ENCODE results near the gene S100A2.

S100A2 gene

GRCh38 chr1:153565529-153566374 is at the start of gene S100A2:
Gene S100A2, minus strand, starts transcription at chr1:153565844. Its CDS starts 1,967 bp downstream, at chr1:153563877.
- peak; percentile 85 to 90 (median 90) for DNase-seq

DNA sequence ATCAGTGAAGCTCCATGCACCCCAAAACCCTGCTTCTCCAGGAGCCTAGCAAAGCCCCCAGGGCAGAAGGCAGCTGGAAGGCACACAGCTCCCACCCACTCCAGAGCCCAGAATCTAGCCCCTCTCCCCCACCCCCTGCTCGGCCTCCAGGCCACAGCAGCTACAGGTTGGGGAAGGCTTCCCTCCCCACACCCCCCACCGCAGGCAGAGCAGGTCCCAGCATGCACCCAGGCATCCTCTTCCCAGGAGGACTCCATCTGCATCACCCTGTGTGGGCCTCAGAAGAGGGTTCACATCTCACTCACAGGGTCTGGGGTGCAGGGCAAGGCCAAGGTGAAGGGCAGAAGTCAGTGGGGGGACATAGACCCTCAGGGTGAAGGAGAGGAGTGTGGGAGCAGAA is 49.8 kb upstream of the S100A2 start:
- DNase-seq = no peak

- DNase-seq = no peak
These were observed 49.3 kb upstream of the S100A2 start for GRCh38 chr1:153614906-153615305.

DNA sequence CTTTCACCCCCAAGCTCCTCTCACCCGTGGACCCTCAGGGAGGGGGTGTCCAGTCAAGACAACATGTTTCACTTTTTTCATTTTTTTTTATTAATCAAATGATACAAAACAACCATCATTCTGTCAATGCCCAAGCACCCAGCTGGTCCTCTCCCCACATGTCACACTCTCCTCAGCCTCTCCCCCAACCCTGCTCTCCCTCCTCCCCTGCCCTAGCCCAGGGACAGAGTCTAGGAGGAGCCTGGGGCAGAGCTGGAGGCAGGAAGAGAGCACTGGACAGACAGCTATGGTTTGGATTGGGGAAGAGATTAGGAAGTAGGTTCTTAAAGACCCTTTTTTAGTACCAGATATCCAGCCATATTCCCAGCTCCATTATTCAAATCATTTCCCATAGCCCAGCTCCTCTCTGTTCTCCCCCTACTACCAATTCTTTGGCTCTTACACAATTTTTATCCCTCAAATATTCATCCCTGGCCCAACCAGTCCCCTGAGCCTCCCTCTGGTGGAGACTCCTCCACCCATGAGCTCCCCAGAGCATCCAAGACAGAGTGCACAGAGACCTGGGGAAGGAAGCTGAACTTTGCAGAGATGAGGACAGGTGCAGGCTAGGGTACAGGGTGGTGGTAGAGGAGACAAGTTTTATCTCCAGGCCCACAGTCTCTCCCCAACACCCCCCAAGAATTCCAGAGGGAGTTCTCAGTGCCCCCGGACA is 48.7 kb upstream of the S100A2 start:
- DNase-seq = no peak

DNA sequence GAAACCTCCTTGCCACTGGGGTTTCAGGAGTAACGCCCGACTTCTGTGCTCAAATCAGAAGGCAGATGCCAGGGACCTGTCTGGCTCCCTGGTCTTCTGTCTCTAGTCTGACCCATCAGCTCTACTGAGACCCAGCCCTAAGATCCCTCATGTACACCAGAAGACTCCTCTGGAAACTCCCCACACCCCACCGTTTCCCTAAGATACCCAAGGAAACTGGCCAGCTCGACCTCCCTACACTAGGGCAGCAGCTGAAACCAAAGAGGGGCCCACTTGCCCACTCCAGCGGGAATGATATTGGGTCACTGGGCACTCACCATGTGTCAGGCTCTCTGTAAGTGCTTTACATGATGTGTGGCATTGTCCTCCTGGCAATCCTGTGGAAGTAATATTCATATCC is 47.8 kb upstream of the S100A2 start:
- no peak for DNase-seq

GRCh38 chr1:153612755-153613331 is 47.2 kb upstream of the S100A2 start, which contains the start of gene S100A16:
Gene S100A16, minus strand, starts transcription at chr1:153613137. Its CDS starts 4,986 bp downstream, at chr1:153608151.
- no peak for DNase-seq

- DNase-seq = no peak
These were observed 46.6 kb upstream of the S100A2 start for GRCh38 chr1:153612111-153612754.

- DNase-seq = no peak
These were observed 45.7 kb upstream of the S100A2 start for GRCh38 chr1:153611356-153611755.

DNA sequence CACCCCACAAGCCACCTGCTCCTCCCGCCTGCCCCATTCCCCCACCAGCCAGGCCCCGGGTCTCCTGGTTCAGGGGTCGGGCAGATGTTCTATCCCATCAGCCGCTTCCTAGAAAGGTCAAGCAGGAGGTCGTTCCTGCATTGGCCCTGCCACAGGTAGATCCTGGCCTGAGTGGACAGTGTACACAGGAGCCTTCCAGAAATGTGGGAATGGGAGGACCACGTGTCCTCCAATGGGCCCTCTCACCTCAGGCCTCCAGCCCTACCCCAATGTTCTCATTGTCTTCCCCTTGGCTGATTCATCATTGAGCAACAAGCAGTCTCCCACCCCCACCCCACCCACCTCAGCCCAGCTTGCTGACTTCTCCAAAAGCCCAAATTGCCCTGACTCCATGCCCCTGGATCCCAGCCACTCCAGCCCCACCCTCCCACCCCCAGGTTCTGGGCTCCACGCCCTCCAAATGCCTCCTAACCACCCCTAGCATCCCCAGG is 45.2 kb upstream of the S100A2 start:
- peak; percentile 66 to 76 (median 74) for DNase-seq

DNA sequence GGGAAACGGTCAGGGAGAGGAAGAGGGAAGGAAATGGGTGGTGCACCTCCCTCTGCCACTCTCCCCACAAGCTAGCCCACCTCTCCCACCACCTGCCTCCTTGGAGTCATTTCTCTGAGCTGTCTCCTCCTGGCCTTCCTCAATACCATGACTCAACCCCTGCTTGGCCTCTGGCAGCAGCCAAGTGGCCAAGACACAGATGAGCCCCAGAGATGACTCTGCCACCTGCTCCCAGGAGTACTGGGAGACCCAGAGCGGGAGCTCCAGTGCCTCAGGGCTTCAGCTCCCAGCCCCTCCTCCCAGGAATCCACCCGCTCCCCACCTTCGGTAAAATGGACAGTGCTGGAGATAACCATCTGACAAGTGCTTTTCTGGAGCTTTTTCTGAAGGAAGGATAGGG is 44.7 kb upstream of the S100A2 start:
- peak; percentile 38 to 54 (median 54) for DNase-seq

DNA sequence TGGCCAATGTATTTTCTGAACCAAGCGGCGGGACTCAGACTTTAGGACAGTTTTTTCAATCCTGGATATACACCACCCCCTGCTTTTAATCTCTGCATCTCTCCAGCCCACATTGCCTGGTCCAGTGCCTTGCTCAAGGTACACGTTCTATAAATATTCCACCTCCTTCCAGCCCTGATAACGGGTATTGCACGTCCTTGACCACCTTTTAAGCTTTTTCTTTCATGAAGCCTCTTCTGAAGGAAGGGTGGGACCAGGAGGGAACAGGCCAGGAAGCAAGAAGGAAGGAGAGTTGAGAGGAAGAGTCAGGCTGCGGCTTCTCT is 43.9 kb upstream of the S100A2 start:
- no peak for DNase-seq

DNA sequence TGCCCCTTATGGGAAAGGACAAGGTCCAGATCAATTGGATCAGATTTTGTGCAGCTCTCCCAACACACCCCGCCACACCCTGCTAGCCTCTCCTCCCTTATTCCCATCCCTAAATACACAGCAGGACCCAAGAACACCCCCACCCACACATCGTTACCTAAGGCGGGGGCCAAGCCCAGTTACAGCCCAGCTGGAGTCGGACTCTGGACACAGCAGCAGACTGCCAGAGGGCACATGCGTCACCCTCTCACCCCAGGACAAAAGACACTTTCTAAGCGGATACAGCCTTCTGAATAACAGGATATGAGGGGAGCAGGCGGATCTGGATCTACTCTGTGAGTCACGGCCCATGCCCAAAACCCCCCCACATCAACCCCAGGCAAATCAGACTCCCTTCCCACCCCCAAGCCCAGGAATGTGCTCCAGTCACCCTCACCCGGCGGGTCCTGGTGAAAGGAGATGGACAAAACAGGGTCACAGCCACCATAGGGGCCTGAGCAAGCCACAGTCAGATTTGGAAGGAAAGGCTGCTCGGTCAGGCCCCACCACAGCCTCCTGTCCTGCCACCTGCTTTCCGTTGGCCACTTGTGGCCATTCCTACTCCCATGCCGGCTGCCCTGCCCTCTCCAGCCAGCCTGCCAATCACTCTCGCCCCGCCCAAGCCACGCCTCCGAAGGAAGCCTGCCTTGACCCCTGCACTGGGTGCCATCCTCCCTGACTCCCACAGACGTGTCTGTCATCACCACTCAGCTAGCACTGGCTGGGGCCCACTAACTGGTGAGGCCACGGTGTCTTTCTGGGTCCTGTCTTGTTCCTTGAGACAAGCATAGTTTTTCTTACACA is 43.3 kb upstream of the S100A2 start:
- peak; percentile 66 to 76 (median 69) for DNase-seq

DNA sequence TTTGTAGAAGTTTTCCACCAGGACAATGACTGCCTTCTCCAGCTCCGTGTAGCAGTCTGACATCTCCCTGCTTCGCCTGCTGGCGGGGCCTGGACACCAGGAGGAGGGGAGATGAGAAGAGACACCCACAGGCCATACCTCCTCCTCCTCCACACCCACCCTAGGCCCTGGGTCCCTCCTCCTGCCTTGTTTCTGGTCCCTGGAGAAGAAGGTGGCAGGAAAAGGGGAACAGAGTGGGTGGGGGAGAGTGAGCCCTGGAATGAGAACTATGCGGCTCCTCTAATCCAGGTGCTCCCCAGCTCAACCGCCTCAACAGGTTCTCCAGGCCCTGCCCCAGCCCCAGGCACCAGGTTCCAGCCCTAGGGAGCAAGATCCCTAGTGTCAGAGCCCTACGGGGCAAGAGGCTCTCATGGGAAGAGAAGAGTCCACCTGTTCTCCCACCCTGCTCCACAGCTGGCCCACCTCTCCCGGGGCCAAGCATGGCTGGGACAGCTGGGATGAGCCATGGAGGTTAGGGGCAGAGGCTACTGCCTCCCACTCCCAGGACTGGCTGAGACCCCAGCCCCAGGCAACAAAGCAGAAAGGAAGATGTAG is 42.5 kb upstream of the S100A2 start:
- DNase-seq = no peak

- DNase-seq = no peak
These were observed 41.7 kb upstream of the S100A2 start for GRCh38 chr1:153607381-153607780.

- no peak for DNase-seq
These were observed 40.5 kb upstream of the S100A2 start for GRCh38 chr1:153606194-153606593.

DNA sequence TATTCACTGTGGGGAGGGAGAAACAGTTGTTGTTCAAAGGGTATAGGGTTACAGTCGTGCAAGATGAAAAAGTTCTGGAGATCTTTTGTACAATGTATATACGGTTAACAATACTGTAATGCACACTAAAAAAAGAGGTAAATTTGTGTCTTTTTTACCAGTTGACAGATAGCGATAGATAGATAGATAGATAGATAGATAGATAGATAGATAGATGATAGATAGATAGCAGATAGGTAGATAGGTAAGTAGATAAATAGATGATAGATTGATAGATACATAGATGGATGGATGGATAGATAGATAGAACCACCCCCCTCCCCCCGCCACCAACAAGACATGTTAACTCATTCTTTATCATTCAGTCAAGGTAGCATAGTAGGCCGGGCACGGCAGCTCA is 37.1 kb upstream of the S100A2 start:
- DNase-seq = no peak

DNA sequence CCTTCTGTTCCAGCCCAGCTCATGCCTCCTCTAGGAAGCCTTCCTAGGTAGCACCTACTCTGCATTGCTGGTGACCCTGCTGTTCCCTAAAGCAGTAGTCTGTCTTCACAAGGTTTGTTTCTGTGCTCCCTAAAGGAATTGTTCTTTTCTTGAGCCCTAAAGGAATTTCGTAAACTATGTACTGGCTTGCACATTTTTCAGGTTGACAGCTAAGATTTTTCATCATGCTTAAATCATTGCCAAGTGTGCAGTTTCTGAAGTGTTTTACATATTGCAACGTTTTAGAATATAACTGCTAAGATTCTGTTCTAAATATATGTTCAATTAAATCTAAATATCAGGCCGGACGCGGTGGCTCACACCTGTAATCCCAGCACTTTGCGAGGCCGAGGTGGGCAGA is 34.2 kb upstream of the S100A2 start:
- no peak for DNase-seq

GRCh38 chr1:153598309-153599172 is 32.9 kb upstream of the S100A2 start:
- DNase-seq = peak; percentile 65 to 83 (median 76)

DNA sequence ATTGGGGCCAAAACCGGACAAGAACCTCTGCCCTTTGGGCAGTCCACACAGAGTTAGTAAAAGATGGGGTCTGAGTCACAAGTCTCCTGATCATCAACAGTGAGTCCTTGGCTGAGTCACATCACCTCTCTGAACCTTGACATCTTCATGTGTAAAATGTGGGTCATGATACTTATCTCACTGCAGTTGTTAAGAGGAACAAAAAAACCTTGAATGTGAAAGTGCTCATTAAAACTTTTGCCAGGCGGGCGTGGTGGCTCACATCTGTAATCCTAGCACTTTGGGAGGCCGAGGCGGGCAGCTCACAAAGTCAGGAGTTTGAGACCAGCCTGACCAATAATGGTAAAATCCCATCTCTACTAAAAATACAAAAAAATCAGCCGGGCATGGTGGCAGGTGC is 31.6 kb upstream of the S100A2 start:
- DNase-seq = peak; percentile 69 to 87 (median 81)

DNA sequence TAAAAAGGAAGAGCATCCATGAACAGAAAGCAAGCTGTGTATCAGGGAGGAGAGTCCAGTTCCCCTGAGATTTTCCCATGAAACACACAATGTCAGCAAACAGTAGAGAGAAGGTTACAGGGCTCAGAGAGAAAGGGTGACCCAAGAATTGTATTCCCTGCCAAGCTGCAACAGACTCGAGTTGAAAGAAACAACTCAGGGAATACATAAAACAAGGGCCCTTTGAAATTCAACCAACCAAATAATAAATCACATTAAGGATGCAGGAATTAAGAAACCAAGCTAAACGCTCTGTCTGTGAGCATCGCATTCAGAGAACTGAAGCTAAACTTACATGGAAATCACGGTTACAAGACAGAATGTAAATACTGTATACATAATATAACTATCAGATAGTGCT is 27.1 kb upstream of the S100A2 start:
- DNase-seq = no peak

DNA sequence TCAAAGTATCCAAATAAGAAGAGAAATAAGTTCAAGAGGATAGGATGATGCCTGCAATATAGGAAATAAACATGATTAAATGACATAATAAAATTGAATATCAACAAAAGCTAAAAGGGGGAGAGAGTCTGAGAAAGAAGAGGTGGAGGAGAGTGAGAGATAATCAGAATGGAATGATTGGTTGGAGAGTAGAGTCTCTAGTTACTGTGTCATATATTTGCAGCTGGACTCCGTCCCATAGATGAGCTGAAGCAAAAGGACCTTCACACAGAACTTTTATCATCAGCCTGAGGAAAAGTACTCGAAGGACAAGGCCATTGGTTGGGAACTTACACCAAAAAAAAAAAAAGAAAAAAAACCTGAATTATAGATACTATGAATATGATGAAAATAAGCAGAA is 22.8 kb upstream of the S100A2 start:
- no peak for DNase-seq
